GM12874 (cell line): ENCODE results near the gene RABAC1.

ENCODE experiments used
- CTCF ChIP-seq: IDR thresholded peaks from 2 replicates; pipeline ENCODE4 v1.5.1; 2011; ENCODE audit warnings: low read depth, mild to moderate bottlenecking, control low read depth, low read length, moderate library complexity; ENCODE audit not compliant: insufficient read depth

The RABAC1 gene

GRCh38 chr19:41918095-41918494, 41.0 kb downstream of the RABAC1 start:
- no peak for TF ChIP-seq CTCF

GRCh38 chr19:41917676-41918075, 41.4 kb downstream of the RABAC1 start:
- TF ChIP-seq CTCF, result no peak

GRCh38 chr19:41915776-41916414, 43.2 kb downstream of the RABAC1 start:
- TF ChIP-seq CTCF, result no peak

GRCh38 chr19:41915021-41915775, 43.9 kb downstream of the RABAC1 start:
- TF ChIP-seq CTCF, result no peak

- TF ChIP-seq CTCF, result no peak
Observed at GRCh38 chr19:41913538-41914423, 45.3 kb downstream of the RABAC1 start.

GRCh38 chr19:41912899-41913537, 46.1 kb downstream of the RABAC1 start:
- TF ChIP-seq CTCF, result no peak
